Neuronal stem cell (in vitro differentiated cells): ENCODE data around the gene UBA52.
"Not testable (repeated sequence)": the region's sequence is repeated elsewhere in the genome, so short reads cannot be mapped to it uniquely, and the experiment has no call there.

Experiments used
- DNase-seq: peaks from one replicate; pipeline ENCODE4 v3.0.0-alpha.2; 2013; ENCODE audit warnings: low spot score
- H2AFZ ChIP-seq: one replicate; pipeline ENCODE4 v1.6.1; 2013; ENCODE audit warnings: mild to moderate bottlenecking, low read length, inconsistent platforms
- H2AK5ac ChIP-seq: 2 replicates; pipeline ENCODE4 v1.6.1; 2013; ENCODE audit warnings: low read depth, mild to moderate bottlenecking, inconsistent platforms, low read length, moderate library complexity, mixed read lengths
- H2BK120ac ChIP-seq: 2 replicates; pipeline ENCODE4 v1.6.1; 2013; ENCODE audit warnings: low read depth, mild to moderate bottlenecking, inconsistent platforms, low read length, moderate library complexity, mixed read lengths
- H2BK12ac ChIP-seq: one replicate; pipeline ENCODE4 v1.6.1; 2013; ENCODE audit warnings: low read length, inconsistent platforms
- H2BK15ac ChIP-seq: 2 replicates; pipeline ENCODE4 v1.6.1; 2013; ENCODE audit warnings: mild to moderate bottlenecking, low read length, inconsistent platforms, mixed read lengths
- H2BK5ac ChIP-seq: one replicate; pipeline ENCODE4 v1.6.1; 2013; ENCODE audit warnings: inconsistent platforms, mild to moderate bottlenecking, low read length, moderate library complexity
- H3K14ac ChIP-seq: one replicate; pipeline ENCODE4 v1.6.1; 2013; ENCODE audit warnings: low read length, inconsistent platforms
- H3K18ac ChIP-seq: 2 replicates; pipeline ENCODE4 v1.6.1; 2013; ENCODE audit warnings: low read length, inconsistent platforms
- H3K23ac ChIP-seq: 2 replicates; pipeline ENCODE4 v1.6.1; 2013; ENCODE audit warnings: low read depth, mild to moderate bottlenecking, mixed read lengths, low read length, inconsistent platforms; ENCODE audit not compliant: poor library complexity
- H3K27ac ChIP-seq: replicated peaks from 3 replicates; pipeline ENCODE4 v1.5.1; 2013; ENCODE audit warnings: low read length, inconsistent platforms
- H3K27me3 ChIP-seq, 3 experiments: 2 replicates each; pipeline ENCODE4 v1.6.1; 2013; ENCODE audit warnings: low read length in 3 of 3, mild to moderate bottlenecking in 2 of 3, inconsistent platforms in 1 of 3, low read depth in 1 of 3, mixed read lengths in 1 of 3, moderate library complexity in 1 of 3; ENCODE audit not compliant: control insufficient read depth in 3 of 3, insufficient read depth in 3 of 3
- H3K36me3 ChIP-seq, 2 donors: replicated peaks in 1 of 2; 2 replicates each; pipeline ENCODE4 v1.6.1; 2013; ENCODE audit warnings: low read length in 2 of 2; ENCODE audit not compliant: control insufficient read depth in 2 of 2, insufficient read depth in 2 of 2
- H3K4ac ChIP-seq: 2 replicates; pipeline ENCODE4 v1.6.1; 2013; ENCODE audit warnings: inconsistent platforms, mild to moderate bottlenecking, low read length, moderate library complexity
- H3K4me1 ChIP-seq, 2 donors: 1 replicate in 1 of 2; 2 replicates in 1 of 2; pipeline ENCODE4 v1.6.1; 2013; ENCODE audit warnings: low read length in 2 of 2, low read depth in 1 of 2; ENCODE audit not compliant: control insufficient read depth in 2 of 2, insufficient read depth in 1 of 2
- H3K4me2 ChIP-seq: one replicate; pipeline ENCODE4 v1.6.1; 2013; ENCODE audit warnings: mild to moderate bottlenecking, low read length, inconsistent platforms; ENCODE audit not compliant: insufficient read depth, poor library complexity, severe bottlenecking
- H3K4me3 ChIP-seq, 2 donors: 2 replicates each; pipeline ENCODE4 v1.5.1; 2013; ENCODE audit warnings: low read length in 2 of 2, mild to moderate bottlenecking in 2 of 2, inconsistent platforms in 1 of 2, moderate library complexity in 1 of 2
- H3K79me1 ChIP-seq: one replicate; pipeline ENCODE4 v1.6.1; 2013; ENCODE audit warnings: low read depth, mild to moderate bottlenecking, inconsistent platforms, low read length, moderate library complexity
- H3K9ac ChIP-seq: one replicate; pipeline ENCODE4 v1.6.1; 2013; ENCODE audit warnings: mild to moderate bottlenecking, low read depth, low read length, inconsistent platforms; ENCODE audit not compliant: poor library complexity
- H3K9me3 ChIP-seq, 2 donors: replicated peaks in 1 of 2; 2 replicates each; pipeline versions ENCODE3 to v1.6.1; 2013; ENCODE audit warnings: low read length in 2 of 2, mild to moderate bottlenecking in 2 of 2, inconsistent platforms in 1 of 2, low read depth in 1 of 2, mixed read lengths in 1 of 2, moderate library complexity in 1 of 2; ENCODE audit not compliant: control insufficient read depth in 2 of 2, insufficient read depth in 1 of 2
- H4K8ac ChIP-seq: one replicate; pipeline ENCODE4 v1.6.1; 2013; ENCODE audit warnings: low read depth, mild to moderate bottlenecking, inconsistent platforms, low read length, moderate library complexity
- H4K91ac ChIP-seq: one replicate; pipeline ENCODE4 v1.6.1; 2013; ENCODE audit warnings: low read length, low read depth, mild to moderate bottlenecking, inconsistent platforms; ENCODE audit not compliant: poor library complexity
- WGBS, 2 donors: extraction: QIAGEN DNeasy Blood & Tissue Kit; methylation state at CpG; one replicate each; pipeline ENCODE4 v1.1.7; 2013; ENCODE audit warnings: missing lambda C conversion rate in 2 of 2, mixed read lengths in 1 of 2; ENCODE audit not compliant: insufficient read length in 2 of 2, insufficient replicate concordance in 1 of 2; ENCODE audit errors: extremely low coverage in 2 of 2; 5-methylcytosine and 5-hydroxymethylcytosine counted together

Gene UBA52

GRCh38 chr19:18538115-18538514 is 33.5 kb upstream of the UBA52 start:
- Histone ChIP-seq H3K9me3 (peaks cover 0 to 2% of the 10 kb centered on the region in 2 donors), H3K23ac (no peak overlapping the region), H3K36me3 (peaks cover 45 to 70% of the 10 kb centered on the region in 2 donors), H2BK12ac (no peak overlapping the region), H2AFZ (no peak overlapping the region), H2BK120ac (no peak overlapping the region), H4K91ac (no peak overlapping the region), H3K27me3 (no peaks in the 10 kb centered on the region), H3K4me1 (peaks cover 2 to 3% of the 10 kb centered on the region in 2 donors), H3K4me3 (no peak overlapping the region), H2BK15ac (no peak overlapping the region), H3K9ac (no peak overlapping the region), H3K4me2 (no peak overlapping the region), H3K18ac (no peak overlapping the region), H3K4ac (no peak overlapping the region), H2AK5ac (no peak overlapping the region), H2BK5ac (peak overlapping the region; percentile 87), H3K79me1 (peaks cover 12% of the 10 kb centered on the region), H3K27ac (no peak overlapping the region), H3K14ac (peak overlapping the region; percentile 8), H4K8ac (no peak overlapping the region)
- DNase-seq = no peak
- no CpG with 5 or more reads among the region's 22 CpGs for WGBS, 2 donors

GRCh38 chr19:18539372-18539771 is 32.3 kb upstream of the UBA52 start:
- Histone ChIP-seq H3K27ac (no peak overlapping the region), H3K79me1 (peaks cover 12% of the 10 kb centered on the region), H4K8ac (no peak overlapping the region), H3K27me3 (no peaks in the 10 kb centered on the region), H2BK12ac (no peak overlapping the region), H3K9ac (no peak overlapping the region), H3K9me3 (peaks cover 0 to 2% of the 10 kb centered on the region in 2 donors), H2BK15ac (no peak overlapping the region), H2BK120ac (no peak overlapping the region), H3K23ac (no peak overlapping the region), H3K4me3 (no peak overlapping the region), H4K91ac (no peak overlapping the region), H2BK5ac (no peak overlapping the region), H3K4ac (no peak overlapping the region), H3K4me2 (no peak overlapping the region), H3K14ac (no peak overlapping the region), H3K36me3 (peaks cover 41 to 67% of the 10 kb centered on the region in 2 donors), H2AK5ac (no peak overlapping the region), H2AFZ (no peak overlapping the region), H3K18ac (no peak overlapping the region), H3K4me1 (peaks cover 4 to 8% of the 10 kb centered on the region in 2 donors)
- DNase-seq = no peak
- no CpG with 5 or more reads among the region's 19 CpGs for WGBS, 2 donors

GRCh38 chr19:18540200-18540599 is 31.5 kb upstream of the UBA52 start:
- not testable (repeated sequence) for H3K4me3 ChIP-seq, H4K8ac ChIP-seq, H3K4ac ChIP-seq, H3K23ac ChIP-seq, H2AK5ac ChIP-seq, H3K4me2 ChIP-seq, H3K4me1 ChIP-seq, H2BK12ac ChIP-seq, H4K91ac ChIP-seq, DNase-seq, H2BK120ac ChIP-seq, H3K9me3 ChIP-seq, H3K9ac ChIP-seq, H3K18ac ChIP-seq, H3K27ac ChIP-seq, H2BK15ac ChIP-seq, H2BK5ac ChIP-seq, H2AFZ ChIP-seq, H3K14ac ChIP-seq, H3K27me3 ChIP-seq
- peaks cover 12% of the 10 kb centered on the region for H3K79me1 ChIP-seq
- H3K36me3 ChIP-seq = peaks cover 39 to 63% of the 10 kb centered on the region in 2 donors
- WGBS, 2 donors = no CpG with 5 or more reads among the region's 1 CpG

- H3K4me2 ChIP-seq = no peak overlapping the region
- no peak overlapping the region for H2AFZ ChIP-seq
- H3K79me1 ChIP-seq = peaks cover 12% of the 10 kb centered on the region
- peak overlapping the region; percentile 30 for H3K9ac ChIP-seq
- H3K36me3 ChIP-seq = peaks cover 33 to 52% of the 10 kb centered on the region in 2 donors
- no peak overlapping the region for H3K23ac ChIP-seq
- no peak for DNase-seq
- no peak overlapping the region for H2BK15ac ChIP-seq
- peak overlapping the region; percentile 31 for H2BK120ac ChIP-seq
- peak overlapping the region; percentile 66 for H2BK5ac ChIP-seq
- no CpG with 5 or more reads among the region's 21 CpGs for WGBS, 2 donors
- peaks cover 4 to 8% of the 10 kb centered on the region in 2 donors for H3K4me1 ChIP-seq
- peak overlapping the region; percentile 20 for H2AK5ac ChIP-seq
- H3K14ac ChIP-seq = no peak overlapping the region
- no peak overlapping the region for H4K91ac ChIP-seq
- H3K27ac ChIP-seq = no peak overlapping the region
- H3K9me3 ChIP-seq = peaks cover 0 to 2% of the 10 kb centered on the region in 2 donors
- H3K27me3 ChIP-seq = no peaks in the 10 kb centered on the region
- H3K4me3 ChIP-seq = peak overlapping the region in 1 of 2 donors; percentile 80
- no peak overlapping the region for H3K4ac ChIP-seq
- H3K18ac ChIP-seq = no peak overlapping the region
- H2BK12ac ChIP-seq = no peak overlapping the region
- H4K8ac ChIP-seq = no peak overlapping the region
Measured at GRCh38 chr19:18541258-18541991, 30.2 kb upstream of the UBA52 start.
